Hepatocyte (in vitro differentiated cells): Measurements from ENCODE around the gene ANKRD11.

Experiments used
- CTCF ChIP-seq: fragments of 200-600 bp; sonication (generic); IDR thresholded peaks from 2 replicates; pipeline ENCODE4 v1.5.1; 2016; ENCODE audit warnings: antibody characterized with exemption, mild to moderate bottlenecking; ENCODE audit not compliant: poor library complexity
- EZH2 ChIP-seq: fragments of 200-600 bp; sonication (generic); IDR thresholded peaks from 2 replicates; pipeline ENCODE4 v1.6.1; 2016; ENCODE audit warnings: antibody characterized with exemption, mild to moderate bottlenecking, borderline replicate concordance
- EZH2phosphoT487 ChIP-seq: fragments of 200-600 bp; sonication (generic); IDR thresholded peaks from one replicate; pipeline ENCODE4 v1.6.1; 2018; ENCODE audit warnings: antibody characterized with exemption, mild to moderate bottlenecking, low read depth, moderate library complexity; ENCODE audit not compliant: unreplicated experiment, severe bottlenecking

- TF ChIP-seq CTCF (no peak), EZH2phosphoT487 (no peak), EZH2 (no peak)
Observed at GRCh38 chr16:89378947-89379771, 111.2 kb downstream of the ANKRD11 start.
